GM19324 (cell line): ENCODE data around the gene ANKRD2.

ENCODE experiments used
- ATAC-seq: cut with Tn5 transposase; IDR thresholded peaks from one replicate; pipeline ENCODE4 v1.9.1; 2021; ENCODE audit warnings: mild to moderate bottlenecking, moderate library complexity; ENCODE audit not compliant: unreplicated experiment, low FRiP score

The ANKRD2 gene

DNA sequence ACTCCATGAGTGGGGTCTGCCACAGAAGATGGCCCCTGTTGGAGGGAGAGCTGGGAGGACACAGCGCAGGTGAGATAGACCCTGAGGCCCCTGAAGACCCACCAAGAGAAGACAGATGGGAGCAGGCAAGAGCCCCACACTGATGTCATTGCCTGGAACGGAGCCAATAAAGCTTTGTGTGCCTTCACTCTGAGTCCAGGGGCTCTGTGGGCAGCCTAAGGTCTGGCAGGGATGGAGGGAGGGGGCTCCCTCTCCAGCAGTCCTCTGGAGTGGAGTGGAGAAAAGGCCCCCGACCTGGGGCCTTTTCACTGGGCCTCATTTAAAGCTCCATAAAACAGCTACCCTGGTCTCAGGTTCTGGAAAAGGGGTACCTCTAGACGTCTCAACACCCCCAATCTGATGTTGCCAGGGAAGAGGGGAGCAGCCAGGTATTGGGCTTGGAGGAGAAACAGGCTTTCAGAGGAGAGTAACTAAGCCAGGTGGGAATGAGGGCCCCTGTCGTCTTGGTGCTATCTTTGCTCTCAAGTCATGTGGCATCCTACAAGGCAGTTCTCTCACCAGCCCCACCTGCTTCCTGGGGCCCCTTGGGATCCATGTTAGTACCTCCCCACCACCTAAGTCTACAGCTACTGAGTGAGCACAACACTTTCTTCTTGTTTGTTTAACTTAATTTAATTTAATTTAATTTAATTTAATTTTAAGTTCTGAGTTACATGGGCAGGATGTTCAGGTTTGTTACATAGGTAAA is 18.3 kb downstream of the ANKRD2 start:
- no peak for ATAC-seq

- ATAC-seq: no peak
Measured at GRCh38 chr10:97593421-97593820, 20.8 kb downstream of the ANKRD2 start.

- ATAC-seq: no peak
Measured at GRCh38 chr10:97596101-97597082, 23.8 kb downstream of the ANKRD2 start.

DNA sequence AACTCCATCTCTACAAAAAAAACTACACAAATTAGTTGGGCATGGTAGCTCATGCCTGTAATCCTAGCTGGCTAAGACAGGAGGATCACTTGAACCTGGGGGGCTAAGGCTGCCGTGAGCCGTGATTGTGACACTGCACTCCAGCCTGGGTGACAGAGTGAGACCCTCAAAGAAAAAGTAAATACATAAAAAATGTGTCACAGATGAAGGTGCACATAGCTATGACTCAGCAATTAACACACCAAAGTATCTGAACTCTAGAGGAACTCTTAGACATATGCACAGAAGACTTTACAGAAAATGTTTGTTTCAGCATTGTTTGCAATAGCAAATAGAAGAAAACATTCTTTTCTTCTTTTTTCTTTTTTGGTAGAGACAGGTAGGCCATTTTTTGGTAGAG is 25.2 kb downstream of the ANKRD2 start:
- ATAC-seq: no peak

DNA sequence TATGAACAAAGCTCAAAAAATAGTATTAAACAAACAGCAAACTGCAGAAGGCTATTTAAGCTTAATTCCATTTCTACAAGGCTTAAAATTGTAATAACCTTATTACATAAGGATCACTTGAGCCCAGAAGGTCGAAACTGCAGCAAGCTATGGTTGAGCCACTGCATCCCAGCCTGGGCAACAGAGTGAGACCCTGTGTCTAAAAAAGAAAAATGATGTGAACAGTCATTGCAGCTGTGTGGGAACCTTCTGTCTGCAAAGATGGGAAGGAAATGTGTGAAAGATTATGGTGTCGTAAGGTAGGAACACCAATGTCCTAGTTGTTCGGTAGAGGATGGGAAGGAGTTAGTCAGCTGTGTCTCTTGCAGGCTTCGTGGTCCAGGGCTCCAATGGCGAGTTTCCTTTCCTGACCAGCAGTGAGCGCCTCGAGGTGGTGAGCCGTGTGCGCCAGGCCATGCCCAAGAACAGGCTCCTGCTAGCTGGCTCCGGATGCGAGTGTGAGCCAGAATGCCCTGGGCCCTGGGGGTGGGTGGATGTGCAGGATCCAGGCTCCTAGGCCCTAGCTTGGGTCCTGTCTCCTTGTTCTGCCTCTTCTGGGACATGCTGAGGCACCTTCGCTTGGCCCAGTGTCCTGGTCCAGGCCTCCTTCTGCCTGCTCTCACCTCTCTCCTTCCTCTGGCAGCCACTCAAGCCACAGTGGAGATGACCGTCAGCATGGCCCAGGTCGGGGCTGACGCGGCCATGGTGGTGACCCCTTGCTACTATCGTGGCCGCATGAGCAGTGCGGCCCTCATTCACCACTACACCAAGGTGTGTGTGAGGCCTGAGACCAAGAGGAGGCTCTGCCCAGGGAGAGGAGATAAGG is 26.1 kb downstream of the ANKRD2 start:
- no peak for ATAC-seq

GRCh38 chr10:97599272-97599619 is 26.7 kb downstream of the ANKRD2 start:
- ATAC-seq: no peak

DNA sequence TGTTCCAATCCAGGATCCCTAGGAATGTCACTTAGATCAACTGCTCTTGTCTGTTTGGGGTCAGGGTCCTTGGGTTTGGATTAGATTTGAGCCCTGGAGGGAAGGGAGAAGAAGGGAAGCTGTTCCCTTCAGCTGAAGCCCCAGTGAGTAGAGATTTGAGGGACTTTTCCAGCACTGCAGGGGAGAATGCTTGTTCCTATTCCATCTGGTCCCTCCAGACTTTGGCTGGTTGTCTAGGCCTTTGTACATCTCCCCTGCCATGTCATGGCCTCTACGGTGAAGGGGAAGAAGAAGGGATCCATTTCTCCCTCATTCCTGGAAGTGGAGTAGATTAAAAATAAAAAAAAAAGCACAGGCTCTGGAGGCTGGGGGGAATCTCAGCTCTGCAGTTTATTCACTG is 28.0 kb downstream of the ANKRD2 start:
- no peak for ATAC-seq

GRCh38 chr10:97601268-97602215 is 29.0 kb downstream of the ANKRD2 start:
- ATAC-seq: no peak

GRCh38 chr10:97607095-97607636 is 34.6 kb downstream of the ANKRD2 start:
- ATAC-seq: no peak

GRCh38 chr10:97608991-97609561 is 36.5 kb downstream of the ANKRD2 start:
- ATAC-seq: no peak

DNA sequence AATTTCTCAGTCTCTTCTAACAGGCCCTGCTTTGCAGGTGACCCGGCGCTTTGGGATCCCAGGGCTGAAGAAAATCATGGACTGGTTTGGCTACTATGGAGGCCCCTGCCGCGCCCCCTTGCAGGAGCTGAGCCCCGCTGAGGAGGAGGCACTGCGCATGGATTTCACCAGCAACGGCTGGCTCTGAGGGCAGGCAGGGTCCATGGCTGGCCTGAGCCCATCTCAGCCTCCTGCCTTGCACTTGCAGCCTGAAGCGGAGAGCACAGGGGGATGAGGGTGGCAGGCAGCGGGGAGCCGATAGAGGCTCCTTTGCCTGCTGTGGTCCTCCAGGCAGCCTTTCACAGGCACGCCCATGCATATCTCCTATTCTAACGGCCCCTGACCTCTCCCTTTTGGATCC is 38.9 kb downstream of the ANKRD2 start:
- ATAC-seq: no peak

DNA sequence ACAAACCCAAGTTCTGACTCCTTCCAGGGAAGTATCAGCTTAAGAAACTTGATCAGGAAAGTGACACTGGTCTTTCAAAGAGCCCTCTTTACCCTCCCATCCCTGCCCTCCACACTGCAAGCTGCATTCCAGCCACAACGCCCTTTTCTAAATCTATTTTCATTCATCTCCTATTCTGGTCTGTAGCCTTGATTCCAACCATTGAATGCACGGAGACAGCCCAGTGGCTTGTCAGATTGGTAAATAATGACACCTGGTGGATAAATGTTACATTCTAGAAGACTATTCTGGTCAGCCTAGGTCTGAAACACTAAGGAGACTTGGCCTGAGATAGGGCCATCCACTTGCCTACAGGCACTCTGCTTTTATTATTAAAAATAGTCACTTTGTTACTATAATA is 39.8 kb downstream of the ANKRD2 start:
- no peak for ATAC-seq

- ATAC-seq: no peak
Measured at GRCh38 chr10:97618285-97618684, 45.7 kb downstream of the ANKRD2 start.

DNA sequence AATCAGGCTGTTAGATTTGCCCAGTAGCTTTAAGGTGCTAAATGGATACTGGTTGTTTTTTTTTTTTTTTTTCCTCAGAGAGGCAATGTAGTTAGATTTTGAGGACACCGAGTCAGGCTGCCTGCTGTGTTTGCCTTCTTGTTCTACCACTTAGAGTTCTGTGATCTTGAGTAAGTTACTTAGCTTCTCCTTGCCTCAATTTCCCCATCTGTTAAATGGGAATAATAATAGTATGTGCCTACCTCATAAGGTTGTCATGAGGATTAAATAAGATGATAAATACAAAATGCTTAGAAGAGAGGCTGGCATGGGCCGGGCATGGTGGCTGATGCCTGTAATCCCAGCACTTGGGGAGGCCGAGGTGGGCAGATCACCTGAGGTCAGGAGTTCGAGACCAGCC is 46.2 kb downstream of the ANKRD2 start:
- ATAC-seq: no peak

DNA sequence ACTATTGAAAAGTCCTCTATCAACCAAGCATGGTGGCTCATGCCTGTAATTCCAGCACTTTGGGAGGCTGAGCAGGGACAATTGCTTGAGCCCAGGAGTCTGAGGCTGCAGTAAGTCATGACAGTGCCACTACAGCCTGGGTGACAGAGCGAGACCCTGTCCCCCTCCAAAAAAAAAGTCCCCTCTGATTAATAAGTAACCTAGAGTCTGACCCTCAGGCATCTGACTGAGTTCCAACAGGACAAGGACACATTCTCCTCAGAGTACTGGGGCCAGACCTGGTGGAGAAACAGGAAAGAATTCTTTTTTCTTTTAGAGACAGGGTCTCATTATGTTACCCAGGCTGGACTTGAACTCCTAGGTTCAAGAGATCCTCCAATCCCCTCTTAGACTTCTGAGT is 50.7 kb downstream of the ANKRD2 start:
- ATAC-seq: no peak

DNA sequence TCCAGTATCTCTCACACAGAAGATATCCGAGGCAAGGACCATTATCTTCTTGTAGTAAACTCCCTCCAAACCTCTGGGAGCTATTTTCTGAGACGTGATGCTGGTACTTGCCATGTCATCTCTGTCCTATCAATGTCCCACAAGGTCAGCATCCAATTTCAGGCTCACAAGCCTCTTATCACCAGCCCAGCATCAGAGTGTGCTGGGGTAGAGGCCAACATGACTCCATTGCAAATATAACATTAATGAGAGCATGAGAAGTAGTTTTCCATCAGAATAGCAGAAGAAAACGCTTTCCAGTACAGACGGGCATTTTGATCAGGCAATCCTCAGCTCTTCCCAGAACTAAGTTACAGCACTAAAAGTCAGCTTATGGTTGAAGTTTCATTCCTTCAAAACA is 55.2 kb downstream of the ANKRD2 start:
- no peak for ATAC-seq

- no peak for ATAC-seq
Measured at GRCh38 chr10:97628228-97628627, 55.6 kb downstream of the ANKRD2 start.

GRCh38 chr10:97629289-97629688 is 56.7 kb downstream of the ANKRD2 start:
- no peak for ATAC-seq

- no peak for ATAC-seq
Measured at GRCh38 chr10:97631098-97631497, 58.5 kb downstream of the ANKRD2 start.
